Measurements from ENCODE around the gene SCT.
"Not testable (repeated sequence)": the region's sequence is repeated elsewhere in the genome, so short reads cannot be mapped to it uniquely, and the experiment has no call there.

The SCT gene, protein sequence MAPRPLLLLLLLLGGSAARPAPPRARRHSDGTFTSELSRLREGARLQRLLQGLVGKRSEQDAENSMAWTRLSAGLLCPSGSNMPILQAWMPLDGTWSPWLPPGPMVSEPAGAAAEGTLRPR

GRCh38 chr11:626475-627307, at the start of gene SCT:
TSS of gene SCT (minus strand) at chr11:627181. CDS start at chr11:627143, 38 bp downstream.
- DNase-seq (ENCODE audit: low spot score): no peak

DNA sequence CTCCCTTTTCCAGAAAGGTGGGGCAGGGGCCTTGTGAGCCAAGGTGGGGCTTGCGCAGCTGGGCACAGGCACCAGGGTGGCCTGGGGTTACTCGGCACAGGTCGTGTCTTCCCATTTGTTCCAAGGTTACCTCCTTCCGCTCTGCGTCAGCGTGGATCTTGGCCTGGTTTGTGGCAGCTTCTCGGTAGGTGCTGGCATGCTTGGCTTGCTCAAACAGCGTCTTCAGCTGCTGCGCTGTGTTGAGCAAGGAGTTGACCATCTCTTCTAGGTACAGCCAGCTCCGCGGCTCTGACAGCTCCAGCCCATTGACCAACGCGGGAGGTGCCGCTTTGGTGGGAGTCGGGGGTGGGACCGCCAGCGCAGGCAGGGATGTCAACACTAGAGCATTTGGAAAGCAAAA, 47.4 kb upstream of the SCT start:
- no peak for DNase-seq (ENCODE audit: low spot score)

- DNase-seq (ENCODE audit: low spot score): no peak
Measured at GRCh38 chr11:673866-674265, 46.9 kb upstream of the SCT start.

- no peak for DNase-seq (ENCODE audit: low spot score)
Measured at GRCh38 chr11:665704-666281, 38.8 kb upstream of the SCT start.

DNA sequence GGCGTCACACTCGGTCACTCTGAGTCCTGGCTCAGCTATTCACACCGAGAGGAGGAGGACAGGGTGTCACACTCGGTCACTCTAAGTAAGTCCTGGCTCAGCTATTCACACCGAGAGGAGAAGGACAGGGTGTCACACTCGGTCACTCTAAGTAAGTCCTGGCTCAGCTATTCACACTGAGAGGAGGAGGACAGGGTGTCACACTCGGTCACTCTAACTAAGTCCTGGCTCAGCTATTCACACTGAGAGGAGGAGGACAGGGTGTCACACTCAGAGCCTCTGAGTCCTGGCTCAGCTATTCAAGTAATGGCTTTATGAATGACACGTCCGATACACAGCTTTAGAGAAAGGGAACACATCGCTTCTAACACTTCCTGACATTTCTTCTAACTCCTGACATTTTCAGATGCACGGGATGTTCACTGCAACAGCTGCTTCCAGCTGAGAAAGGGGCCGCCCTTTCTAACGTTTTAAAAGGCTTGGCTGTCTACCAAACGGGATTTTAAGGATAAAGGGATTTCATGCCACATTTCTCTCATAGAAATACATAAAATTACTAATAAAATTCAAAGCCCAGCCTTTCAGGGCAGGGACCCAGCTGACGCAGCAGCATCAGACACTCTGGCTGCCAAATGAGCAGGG, 38.2 kb upstream of the SCT start:
- DNase-seq (ENCODE audit: low spot score): no peak

DNA sequence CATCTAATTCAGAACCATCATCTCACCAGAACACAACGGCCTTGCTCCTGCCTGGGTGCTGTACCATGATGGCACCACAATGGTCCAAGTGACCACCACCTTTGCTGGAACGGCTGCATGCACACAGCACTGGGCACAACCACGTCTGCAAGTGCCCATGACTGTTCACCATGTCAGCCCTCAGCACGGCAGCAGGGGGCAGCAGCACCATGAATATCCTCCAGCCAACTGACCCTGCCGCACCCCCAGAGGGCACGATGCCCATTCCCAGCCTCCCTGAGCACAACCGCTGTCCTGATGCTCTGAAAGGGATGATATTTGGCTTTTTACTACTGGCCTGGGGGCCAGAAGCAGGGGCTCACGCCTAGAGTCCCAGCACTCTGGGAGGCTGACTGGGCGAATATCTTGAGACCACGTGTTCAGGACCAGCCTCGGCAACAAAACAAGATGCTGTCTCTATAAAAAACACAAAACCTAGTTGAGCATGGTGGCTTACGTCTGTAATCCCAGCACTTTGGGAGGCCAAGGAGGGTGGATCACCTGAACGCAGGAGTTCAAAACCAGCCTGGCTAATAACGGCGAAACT, 35.8 kb upstream of the SCT start:
- peak; percentile 24 for DNase-seq (ENCODE audit: low spot score)

GRCh38 chr11:660681-661444, 33.9 kb upstream of the SCT start:
- no peak for DNase-seq (ENCODE audit: low spot score)

DNA sequence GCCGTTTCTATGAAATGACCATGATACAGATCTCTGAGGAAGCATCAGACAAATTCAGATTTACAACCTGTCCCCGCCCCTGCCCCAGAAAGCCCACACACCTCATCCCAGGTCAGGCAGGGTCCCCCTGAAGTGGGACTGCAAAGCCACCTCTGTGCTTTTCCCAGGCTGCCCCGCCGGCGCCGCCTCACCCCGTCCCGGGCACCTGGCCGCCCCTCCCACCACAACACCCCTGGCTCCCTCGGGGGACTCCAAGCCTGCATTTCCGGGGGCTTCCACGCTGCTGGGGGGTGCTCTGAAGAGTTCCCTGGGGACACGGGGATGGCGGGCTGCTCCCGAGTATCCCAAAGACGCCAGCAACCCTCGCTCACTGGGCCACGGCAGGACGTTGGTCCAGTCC, 33.3 kb upstream of the SCT start:
- DNase-seq (ENCODE audit: low spot score): no peak

- DNase-seq (ENCODE audit: low spot score): no peak
Measured at GRCh38 chr11:659532-660085, 32.6 kb upstream of the SCT start.

- DNase-seq (ENCODE audit: low spot score): no peak
Measured at GRCh38 chr11:657691-658126, 30.7 kb upstream of the SCT start.

GRCh38 chr11:656866-657265, 29.9 kb upstream of the SCT start:
- no peak for DNase-seq (ENCODE audit: low spot score)

DNA sequence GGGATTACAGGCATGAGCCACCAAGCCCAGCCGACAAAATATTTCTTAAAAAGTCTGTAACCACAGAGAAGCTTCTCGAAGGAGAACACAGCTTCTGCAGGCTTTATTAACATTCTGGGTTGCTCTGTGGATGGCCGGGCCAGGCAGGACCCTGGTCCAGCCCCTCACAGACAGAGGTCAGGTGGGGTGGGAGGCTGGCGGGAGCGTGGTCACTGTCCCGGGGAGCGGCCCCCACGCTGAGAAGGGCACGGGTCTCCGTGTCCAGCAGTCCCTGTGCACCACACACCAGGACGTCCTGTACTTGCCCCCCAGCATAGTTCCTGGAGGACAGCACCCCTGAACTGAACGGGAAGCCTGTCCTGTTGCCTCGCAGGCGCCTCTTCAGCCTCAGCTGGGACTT, 29.4 kb upstream of the SCT start:
- DNase-seq (ENCODE audit: low spot score): no peak

- no peak for DNase-seq (ENCODE audit: low spot score)
Measured at GRCh38 chr11:655036-655726, 28.2 kb upstream of the SCT start.

DNA sequence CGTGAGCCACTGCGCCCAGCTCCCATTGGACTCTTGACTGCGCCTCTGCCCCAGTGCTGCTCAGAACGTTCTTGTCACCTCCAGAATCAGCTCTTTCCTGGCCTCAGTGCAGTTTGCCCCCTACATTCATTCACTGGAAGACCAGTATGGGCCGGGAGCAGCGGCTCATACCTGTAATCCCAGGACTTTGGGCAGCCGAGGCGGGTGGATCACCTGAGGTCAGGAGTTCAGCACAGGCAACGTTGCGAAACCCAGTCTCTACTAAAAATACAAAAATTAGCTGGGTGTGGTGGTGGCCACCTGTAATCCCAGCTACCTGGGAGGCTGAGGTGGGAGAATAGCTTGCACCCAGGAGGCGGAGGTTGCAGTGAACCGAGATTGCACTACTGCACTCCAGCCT, 27.5 kb upstream of the SCT start:
- not testable (repeated sequence) for DNase-seq (ENCODE audit: low spot score)

DNA sequence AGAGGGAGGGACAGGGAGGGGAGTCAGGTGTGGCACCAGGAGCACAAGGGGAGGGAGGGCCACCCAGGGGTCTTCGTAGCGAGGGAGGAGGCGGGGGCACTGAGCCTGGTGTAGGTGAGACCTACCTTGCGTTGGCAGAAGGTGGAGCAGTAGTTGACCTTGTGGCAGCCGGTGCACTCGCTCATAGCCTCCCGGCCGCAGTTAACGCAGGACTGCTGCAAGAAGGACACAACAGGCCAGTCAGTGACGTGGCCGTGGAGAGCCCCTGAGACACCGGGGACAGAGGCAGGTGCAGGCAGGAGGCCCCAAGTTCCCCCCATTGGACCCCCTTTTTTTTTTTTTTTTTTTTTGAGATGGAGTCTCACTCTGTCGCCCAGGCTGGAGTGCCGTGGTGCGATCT, 26.9 kb upstream of the SCT start:
- DNase-seq (ENCODE audit: low spot score): no peak

GRCh38 chr11:653136-653535, 26.2 kb upstream of the SCT start:
- DNase-seq (ENCODE audit: low spot score): not testable (repeated sequence)

DNA sequence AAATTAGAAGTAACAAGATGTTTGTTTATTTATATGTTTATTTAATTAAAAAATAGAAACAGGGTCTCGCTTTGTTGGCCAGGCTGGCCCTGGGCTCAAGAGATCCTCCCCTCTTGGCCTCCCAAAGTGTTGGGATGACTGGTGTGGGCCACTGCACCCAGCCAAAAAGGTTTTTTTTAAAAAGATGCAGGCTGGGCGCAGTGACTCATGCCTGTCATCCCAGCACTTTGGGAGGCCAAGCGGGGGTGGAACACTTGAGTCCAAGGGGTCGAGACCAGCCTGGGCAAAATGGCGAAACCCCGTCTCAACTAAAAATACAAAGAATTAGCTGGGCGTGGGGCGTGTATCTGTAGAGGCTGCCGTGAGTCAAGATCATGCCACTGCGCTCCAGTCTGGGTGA, 23.5 kb upstream of the SCT start:
- DNase-seq (ENCODE audit: low spot score): no peak

DNA sequence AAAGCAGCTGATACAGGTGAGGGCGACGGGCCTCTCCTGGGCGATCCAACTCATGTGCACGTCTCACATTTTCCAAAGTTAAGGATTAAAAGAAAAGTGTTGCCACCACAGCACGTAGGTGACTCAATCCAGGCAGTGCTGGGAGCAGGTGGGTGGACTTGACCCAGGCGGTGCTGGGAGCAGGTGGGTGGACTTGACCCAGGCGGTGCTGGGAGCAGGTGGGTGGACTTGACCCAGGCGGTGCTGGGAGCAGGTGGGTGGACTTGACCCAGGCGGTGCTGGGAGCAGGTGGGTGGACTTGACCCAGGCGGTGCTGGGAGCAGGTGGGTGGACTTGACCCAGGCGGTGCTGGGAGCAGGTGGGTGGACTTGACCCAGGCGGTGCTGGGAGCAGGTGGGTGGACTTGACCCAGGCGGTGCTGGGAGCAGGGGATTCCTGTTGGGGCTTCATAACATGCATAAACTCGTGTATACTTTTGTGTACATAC, 20.7 kb upstream of the SCT start:
- DNase-seq (ENCODE audit: low spot score): not testable (repeated sequence)

- DNase-seq (ENCODE audit: low spot score): no peak
Measured at GRCh38 chr11:646214-646613, 19.2 kb upstream of the SCT start.

GRCh38 chr11:645536-645935, 18.6 kb upstream of the SCT start:
- DNase-seq (ENCODE audit: low spot score): no peak

Measured in activated CD4-positive, alpha-beta T cell treated with anti-CD3 and anti-CD28 coated beads, Interleukin-2, Interleukin-4, amounts not matched to agents 100 ng/mL and 50 ng/mL, durations not matched to agents 16 hours and 8 hours (primary cell).